GM19468 (cell line): ENCODE data around the gene GNRH2.
"Not testable (repeated sequence)": the region's sequence is repeated elsewhere in the genome, so short reads cannot be mapped to it uniquely, and the experiment has no call there.

Experiments used
- ATAC-seq: cut with Tn5 transposase; IDR thresholded peaks from one replicate; pipeline ENCODE4 v1.9.1; 2021; ENCODE audit warnings: mild to moderate bottlenecking, moderate library complexity, moderate number of reproducible peaks; ENCODE audit not compliant: unreplicated experiment; ENCODE audit errors: extremely low read depth

GNRH2 gene

DNA sequence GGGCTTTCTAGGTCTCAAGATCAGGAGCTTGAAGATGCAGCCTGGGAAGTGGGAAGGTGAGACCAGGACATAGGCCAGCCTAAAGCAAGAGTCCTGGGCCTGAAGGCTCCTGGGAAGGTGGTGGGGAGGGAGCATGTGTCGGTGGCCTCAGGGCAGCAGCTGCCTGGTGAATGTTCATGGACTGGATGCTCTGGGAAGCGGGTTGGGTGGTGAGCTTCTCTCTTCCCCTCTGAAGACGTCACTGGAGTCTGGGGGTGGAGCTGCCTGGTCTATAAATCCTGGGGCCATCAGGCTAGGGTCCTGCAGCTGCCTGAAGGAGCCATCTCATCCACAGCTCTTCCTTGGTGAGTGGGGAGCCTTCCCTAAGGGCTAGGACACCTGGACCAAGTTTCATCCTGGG is at the start of gene GNRH2:
Gene GNRH2, plus strand, starts transcription at position 301 of the 400 bp plus-strand sequence. CDS start 793 bp downstream, outside the sequence.
- ATAC-seq: no peak

GRCh38 chr20:2995796-2996195 is 47.6 kb upstream of the GNRH2 start:
- ATAC-seq: no peak

GRCh38 chr20:2998728-2999127 is 44.7 kb upstream of the GNRH2 start:
- no peak for ATAC-seq

DNA sequence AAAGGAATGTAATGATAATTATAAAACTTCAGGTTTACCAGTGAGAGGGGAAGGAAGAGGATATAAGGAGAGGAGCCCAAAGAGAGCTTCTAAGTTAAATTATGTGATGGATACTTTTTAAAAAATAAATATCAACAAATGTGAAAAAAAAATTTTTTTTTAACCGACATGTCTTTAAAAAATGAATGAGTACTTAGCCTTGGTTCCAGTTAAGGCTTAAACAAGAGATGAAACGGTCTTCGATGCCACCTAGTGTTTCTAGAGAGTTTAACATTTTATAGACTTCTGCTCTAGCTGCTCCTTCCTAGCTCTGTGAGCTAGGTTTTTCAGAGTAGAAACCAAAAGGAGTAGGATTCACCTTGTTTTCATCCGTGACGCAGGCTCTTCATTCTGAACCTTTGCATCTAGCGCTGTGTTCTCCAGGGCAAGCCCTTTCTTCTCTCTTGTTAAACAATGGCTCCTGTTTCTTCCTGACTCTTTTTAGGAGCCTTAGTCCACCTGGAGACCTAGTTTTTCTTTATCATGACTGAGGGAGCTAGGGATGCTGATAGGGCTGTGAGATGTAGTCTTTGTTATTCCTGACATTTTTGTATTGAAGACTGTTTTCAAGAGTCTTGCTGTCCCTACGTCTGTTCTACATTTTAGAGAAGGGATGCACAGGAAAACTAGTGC is 42.4 kb upstream of the GNRH2 start:
- ATAC-seq: no peak

DNA sequence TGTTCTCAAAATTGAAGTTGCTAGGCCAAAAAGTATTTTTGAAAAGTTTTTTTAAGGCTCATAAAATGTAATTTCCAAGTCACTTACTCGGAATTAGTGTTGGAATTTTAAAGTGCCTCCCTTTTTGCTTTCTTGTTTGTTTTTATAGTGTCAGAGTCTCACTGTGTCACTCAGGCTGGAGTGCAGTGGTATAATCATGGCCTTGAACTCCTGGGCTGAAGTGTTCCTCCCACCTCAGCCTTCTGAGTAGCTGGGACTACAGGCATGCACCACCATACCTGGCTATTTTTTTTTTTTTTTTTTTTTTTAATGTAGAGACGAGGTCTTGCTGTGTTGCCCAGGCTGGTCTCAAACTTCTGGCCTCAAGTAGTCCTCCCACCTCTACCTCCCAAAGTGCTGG is 40.0 kb upstream of the GNRH2 start:
- ATAC-seq: no peak

DNA sequence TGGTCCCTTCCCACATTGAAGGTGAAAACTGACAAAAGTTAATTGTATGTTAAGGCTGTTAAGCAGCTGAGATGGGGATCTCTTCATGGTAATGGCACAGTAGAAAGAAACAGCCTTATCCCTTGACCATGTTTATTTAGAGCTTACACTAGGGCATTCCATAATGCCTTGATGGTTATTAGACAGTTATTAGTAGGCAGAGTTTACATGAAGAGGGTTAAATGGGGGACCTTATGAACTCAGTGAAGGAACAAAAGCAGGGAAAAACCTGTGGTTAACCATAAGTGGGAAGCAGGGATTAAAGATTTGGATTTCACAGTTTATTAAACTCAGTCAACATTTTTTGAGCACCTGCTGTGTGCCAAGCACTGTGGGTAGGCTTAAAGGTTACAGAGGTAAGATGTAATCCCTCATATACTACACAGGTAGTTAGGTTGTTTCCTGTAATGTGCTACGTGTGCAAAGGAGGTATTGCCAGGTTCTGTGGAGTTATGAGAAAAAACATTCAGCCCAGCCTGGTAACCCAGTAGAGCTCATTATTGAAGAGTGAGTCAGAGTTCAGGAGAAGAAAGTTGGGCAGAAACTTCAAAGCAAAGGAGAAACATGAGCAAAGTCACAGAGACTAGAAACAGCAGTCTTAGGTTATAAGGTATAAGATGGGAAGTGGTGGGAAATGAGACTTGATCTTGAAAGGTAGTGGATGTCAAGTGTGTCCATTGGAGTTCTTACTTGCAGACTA is 32.3 kb upstream of the GNRH2 start:
- ATAC-seq: no peak

- no peak for ATAC-seq
Observed at GRCh38 chr20:3011752-3012151, 31.7 kb upstream of the GNRH2 start.

- ATAC-seq: no peak
Observed at GRCh38 chr20:3013771-3014170, 29.7 kb upstream of the GNRH2 start.

DNA sequence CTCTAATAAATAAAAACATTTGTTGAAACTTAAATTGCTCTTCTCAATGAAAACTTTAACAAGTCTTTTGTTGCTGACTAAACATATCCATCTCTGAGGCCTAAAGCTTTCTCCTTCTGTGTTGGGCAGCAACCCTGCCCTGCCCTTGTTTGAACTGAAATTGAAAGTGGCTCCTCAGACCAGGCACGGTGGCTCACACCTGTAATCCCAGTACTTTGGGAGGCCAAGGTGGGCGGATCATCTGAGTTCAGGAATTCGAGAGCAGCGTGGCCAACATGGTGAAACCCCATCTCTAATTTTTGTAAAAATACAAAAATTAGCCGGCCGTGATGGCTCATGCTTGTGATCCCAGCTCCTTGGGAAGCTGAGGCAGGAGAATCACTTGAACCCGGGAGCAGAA is 29.2 kb upstream of the GNRH2 start:
- no peak for ATAC-seq

GRCh38 chr20:3014662-3015061 is 28.8 kb upstream of the GNRH2 start:
- no peak for ATAC-seq

GRCh38 chr20:3015302-3015701 is 28.1 kb upstream of the GNRH2 start:
- not testable (repeated sequence) for ATAC-seq

DNA sequence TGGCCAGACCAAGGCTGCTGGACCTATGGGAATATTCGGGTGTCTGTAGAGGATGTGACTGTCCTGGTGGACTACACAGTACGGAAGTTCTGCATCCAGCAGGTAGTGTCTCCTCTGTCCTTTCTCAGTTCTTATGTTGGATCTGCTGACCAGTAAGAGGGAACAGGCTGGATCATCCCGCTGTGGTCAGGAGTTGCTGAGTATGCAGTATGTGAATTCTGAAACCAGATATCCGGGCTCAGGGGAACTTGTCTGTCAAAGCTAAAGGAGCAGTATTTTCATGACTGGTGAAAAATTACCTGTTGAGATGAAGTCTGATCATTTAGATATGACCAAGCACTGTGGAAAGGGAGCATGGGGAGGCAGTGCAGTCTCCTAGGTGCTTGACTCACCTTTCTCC is 22.1 kb upstream of the GNRH2 start:
- no peak for ATAC-seq

DNA sequence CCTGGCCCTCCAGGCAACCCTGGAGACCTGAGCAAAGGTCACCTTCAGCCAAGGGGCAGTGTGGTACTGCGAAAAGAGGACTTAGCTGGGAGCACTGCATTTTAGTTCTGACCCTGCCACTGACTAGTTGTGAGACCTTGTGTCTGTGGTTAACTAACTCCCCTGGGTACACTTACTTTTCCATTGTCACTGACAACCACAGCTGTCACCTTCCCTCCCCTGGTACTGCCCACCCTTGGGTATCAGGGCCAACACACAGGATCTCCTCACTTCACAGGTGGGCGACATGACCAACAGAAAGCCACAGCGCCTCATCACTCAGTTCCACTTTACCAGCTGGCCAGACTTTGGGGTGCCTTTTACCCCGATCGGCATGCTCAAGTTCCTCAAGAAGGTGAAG is 21.6 kb upstream of the GNRH2 start:
- ATAC-seq: no peak

GRCh38 chr20:3022559-3023490 is 20.6 kb upstream of the GNRH2 start:
- not testable (repeated sequence) for ATAC-seq

DNA sequence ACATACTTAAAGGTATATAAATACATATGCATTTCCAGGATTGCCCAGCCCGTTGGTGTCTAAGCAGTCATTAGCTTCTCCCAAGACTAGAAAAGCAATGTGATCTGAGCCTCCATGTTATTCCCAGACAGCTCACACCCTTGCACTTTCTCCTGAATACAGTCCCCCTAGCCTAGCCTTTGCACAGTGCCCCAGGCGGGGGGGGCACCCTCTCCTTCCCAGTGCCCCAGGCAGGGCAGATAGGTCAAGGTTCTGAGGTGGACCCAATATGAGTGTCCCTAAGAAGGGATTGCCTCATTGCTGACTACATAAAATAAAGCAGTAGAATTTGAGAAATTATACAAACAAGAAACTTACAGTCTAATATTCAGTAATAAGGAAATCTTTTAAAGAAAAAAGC is 15.4 kb upstream of the GNRH2 start:
- ATAC-seq: no peak

DNA sequence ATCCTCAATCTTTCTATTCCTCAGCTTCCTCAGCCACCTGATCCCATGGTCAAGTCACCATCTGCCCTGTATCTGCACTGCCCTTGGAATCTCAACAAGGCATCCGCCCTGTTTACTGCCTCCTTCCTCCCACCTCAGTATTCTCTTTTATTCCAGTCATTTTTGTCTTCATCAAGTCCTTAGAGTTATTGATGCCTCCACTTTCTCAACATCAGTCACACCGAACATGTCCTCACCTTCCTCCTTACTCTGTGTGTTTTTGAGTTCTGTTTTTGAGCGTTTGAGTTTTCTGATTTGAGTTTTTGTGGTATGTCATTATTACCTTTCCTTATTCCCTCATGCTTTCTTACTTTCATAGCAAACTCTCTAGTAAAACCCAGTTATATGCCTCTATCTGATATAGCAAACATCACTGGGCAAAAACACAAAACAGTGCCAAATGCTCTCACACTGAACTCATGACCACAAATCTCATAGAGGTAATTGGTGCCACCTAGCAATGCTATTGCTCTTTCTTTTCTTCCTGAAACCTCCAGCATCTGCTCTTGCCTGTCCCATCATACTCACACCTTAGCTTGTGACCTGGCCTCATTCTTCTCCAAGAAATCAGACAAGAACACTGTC is 11.8 kb upstream of the GNRH2 start:
- no peak for ATAC-seq

DNA sequence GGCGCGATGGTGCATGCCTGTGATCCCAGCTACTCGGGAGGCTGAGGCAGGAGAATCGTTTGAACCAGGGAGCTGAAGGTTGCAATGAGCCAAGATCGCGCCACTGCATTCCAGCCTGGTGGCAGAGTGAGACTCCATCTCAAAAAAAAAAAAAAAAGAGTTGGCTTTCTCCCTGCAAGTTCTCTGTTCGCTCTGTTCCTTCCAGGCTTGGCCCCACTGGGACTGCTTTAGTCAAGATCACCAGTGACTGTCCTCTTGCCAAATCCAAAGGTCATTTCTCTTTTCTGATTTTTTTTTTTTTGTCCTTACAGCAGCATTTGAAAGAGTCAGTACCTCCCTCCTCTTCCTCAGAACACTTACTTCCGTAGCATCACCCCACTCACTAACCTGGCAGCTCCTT is 10.8 kb upstream of the GNRH2 start:
- no peak for ATAC-seq

GRCh38 chr20:3037654-3038053 is 5.8 kb upstream of the GNRH2 start:
- no peak for ATAC-seq

GRCh38 chr20:3038454-3038853 is 5.0 kb upstream of the GNRH2 start:
- ATAC-seq: no peak

DNA sequence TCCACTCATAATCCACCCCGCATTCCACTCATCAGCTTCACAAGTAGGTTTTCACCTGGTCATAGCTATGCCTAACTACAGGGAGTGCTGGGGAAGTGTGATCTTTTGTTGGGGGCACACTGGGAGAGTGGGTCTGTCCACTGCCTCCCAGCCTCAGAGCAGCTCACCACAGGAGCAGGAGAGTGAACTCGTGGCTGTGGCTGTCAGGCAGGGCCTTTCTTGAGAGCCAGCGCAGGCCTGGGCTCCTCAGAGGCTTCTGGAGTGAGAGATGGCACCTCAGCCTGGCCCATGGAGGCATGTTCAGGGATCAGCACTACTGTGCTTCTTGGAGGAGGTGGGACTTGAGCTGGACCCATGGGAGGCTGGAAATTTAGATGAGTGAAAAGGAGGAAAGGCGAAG is 4.0 kb upstream of the GNRH2 start:
- ATAC-seq: no peak
